HG03108 (cell line): ENCODE measurements around the gene ADAMTS17.

Source experiments
- ATAC-seq: cut with Tn5 transposase; IDR thresholded peaks from one replicate; pipeline ENCODE4 v1.9.1; 2021; ENCODE audit warnings: moderate library complexity; ENCODE audit not compliant: unreplicated experiment

Gene ADAMTS17

DNA sequence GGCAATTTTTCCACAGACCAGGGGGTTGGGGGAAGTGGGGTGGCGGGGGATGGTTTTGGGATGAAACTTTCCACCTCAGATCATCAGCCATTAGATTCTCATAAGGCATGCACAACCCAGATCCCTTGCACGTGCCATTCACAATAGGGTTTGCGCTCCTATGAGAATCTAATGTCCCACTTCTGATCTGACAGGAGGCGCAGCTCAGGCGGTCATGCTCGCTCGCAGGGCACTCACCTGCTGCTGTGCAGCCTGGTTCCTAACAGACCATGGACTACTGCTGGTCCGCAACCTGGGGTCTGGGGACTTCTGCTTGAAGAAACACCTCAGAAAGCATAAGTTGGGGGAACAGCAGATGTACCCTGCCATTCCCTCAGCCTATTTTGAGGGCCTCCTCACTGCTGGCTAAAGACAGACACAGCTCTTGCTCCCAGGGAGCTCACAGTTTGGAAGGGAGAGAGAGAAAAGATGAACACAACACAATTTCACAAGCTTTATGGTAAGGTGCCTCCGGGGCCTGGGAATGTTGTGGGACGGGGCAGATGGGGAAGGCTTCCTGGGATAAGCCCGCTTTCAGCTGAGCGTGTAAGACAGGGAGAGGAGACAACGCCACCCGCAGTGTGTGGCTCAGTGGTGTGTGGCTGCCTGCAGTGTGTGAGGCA lies 285.2 kb downstream of the ADAMTS17 start:
- ATAC-seq, result no peak

DNA sequence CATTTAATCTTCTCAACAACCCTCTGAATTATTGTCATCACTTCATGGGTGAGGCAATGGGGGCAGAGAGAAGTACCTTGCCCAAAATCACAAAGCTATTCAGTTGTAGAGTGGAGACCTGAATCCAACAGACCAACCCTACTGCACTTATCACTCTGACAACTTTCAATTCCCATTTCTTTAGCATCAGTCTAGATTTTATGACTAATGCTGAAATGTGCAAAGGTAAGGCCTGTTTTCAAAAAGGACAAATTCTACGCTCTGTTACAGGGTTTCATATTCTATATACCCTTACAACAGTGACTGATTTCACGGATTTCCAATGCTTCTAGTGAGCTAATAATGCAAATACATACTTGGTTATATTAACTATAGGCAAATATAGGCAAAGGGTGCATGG lies 286.0 kb downstream of the ADAMTS17 start:
- no peak for ATAC-seq

DNA sequence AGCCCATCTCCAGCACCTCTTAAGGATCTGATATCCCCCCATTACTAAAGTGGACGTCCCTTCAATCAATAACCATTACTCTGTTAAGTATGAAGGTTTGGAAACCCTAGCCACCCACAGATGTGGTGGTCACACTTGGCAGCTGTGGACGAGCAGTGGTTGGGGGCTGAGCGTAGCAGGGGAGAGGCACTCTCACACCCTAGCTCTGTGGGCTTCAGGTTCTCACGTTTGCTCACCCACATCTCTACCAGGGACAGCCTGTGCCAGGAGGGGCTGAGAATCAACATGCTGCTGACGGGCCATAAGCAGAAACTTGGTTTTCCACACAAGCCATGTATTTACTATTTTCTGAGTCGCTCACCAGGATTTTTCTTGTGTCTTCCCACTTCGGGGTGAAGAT lies 287.2 kb downstream of the ADAMTS17 start:
- ATAC-seq, result no peak

DNA sequence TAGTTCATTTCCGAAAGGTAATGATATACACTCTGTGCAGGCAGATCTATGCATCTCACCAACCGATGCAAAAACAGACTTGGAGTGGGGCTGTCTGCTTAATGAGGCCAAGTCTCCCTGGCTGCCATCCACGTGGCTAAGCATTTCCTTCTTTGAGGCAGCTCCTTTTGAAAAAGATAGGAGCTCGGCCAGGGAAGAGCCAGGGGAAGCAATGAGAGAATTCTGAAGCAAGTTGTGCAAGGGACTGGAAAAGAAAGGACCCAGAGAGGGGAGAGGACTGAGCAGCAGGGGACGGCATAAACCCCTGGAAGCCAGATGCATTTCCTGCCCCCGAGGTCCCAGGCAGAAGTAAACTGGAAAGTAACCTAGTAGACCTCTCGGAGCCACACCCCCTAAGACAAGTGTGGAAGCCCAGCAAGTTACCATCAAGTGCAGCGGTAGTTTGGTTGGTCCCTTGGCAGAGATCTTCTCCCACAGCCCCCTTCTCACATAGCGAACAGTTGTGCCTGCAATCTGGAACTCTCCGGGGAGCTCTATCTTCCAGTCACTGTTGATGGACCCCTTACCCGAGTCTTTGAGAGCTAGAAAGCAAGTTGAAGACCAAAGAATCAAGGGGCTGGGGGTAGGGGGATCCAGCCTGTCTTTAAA lies 288.2 kb downstream of the ADAMTS17 start:
- no peak for ATAC-seq

DNA sequence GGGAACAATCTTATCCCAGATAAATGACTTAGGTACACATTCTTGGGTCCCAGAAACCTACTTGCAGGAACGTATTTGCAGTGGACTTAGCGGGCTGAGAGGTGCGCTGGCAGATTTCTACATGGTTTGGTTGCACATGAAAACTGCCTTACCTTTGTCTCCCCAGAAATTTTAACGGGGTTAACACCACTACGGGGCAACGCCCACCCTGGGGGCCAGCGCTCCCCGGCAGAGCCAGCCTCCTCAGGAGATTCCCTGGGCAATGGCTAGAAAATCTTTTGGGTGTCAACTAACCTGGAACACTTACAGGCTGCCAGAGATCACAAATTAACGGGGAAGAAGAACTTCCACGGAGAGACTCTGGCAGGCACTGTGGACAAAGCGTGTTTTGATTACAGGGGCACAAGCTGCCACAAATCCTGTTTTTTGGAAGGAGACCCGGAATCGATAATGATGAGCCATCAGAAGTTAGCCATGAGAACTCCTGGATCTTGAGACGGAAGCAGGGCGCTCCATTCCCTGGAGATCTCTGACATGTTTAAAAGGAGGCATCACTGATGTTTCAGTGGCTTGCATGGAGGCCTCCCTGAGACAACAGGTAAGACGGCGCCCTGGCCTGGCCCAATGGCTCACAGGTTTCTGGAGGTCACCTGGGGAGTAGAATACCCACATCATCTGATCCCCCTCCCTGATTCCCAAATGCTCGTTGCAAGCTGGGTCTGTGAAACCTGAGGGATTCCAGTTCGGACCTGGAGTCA lies 288.9 kb downstream of the ADAMTS17 start:
- ATAC-seq, result no peak

DNA sequence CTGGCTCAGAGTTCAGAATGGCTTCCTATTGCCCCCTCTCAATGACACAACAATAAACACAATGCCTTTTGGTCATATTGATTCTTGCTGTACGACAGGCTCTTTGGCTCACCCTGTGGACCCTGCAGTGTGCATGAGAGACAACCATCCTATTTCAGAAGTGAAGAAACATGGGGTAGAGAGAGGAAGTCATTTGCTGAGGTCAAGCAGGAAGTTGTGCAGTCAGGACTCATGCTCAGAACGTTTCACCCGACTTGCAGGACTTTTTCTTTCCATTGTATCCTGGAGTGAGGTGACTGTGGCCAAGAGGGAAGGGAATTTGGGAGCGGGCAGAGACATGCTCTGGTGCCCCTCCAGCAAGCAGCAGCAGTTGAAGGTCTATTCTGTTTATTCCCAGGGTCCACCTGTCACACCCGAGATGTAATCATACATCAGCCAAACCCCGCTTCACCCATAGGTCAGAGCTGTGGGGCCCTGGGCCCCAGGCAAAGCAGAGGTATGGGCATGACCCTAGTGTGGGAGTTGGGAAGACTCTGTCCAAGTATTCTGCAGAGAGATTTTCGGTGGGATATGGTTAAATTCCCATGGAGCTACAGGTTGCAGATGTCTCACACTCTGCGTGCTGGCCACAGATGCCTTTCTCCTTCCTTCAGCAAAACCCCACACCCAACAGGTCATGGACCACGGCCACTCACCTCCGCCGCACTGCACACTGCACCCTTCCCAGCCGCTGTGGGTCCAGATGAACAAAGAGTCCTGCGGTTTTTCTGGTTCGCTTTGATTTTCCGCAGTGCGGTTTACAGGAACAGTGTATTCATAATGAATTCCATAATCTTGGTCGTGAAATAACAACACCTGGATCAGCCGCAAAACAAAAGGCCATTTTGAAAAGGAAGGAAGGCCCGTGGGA lies 290.6 kb downstream of the ADAMTS17 start:
- ATAC-seq, result no peak

DNA sequence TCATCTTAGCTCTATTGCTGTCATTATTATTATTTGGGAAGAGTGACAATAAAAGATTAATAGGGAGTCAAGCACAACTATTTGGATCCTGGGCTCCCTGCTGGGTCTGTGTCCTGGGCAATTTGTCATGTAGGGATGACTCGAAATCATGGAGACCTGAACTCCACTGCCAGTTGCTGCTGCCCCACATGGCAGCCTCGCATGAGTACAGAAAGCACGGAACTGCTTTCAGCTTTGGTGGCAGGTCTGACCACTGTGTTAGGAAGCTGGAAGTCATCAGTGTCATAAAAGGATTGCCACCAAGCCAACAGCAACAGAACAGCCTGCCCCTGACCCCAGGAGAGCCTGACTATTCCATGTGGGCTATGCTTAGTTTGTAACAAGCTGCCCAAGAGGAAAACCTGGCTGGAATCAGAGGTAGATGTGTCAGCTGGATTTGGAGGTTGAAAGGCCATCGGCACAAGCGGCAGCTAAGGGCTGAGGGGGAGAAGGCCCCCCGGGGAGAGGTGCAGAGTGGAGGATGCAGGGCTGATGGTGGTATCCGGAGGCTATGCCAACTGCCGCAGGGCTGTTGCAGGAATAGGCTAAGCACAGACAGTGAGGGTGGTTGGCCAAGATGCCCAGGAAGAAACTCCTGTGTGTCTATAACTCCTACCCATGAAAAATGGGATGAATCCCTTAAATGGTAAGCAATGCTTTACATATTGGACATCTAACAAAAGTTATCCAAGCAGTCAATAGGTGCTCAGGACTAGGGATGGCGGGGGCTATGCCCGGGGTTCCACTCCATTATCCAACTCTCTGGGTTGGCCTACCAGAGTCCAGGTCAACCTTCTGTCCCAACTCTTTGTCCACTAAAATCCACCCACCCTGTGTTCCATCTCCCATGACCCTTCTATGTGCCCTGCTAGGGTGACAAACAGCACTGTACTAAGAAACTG lies 291.6 kb downstream of the ADAMTS17 start:
- no peak for ATAC-seq

DNA sequence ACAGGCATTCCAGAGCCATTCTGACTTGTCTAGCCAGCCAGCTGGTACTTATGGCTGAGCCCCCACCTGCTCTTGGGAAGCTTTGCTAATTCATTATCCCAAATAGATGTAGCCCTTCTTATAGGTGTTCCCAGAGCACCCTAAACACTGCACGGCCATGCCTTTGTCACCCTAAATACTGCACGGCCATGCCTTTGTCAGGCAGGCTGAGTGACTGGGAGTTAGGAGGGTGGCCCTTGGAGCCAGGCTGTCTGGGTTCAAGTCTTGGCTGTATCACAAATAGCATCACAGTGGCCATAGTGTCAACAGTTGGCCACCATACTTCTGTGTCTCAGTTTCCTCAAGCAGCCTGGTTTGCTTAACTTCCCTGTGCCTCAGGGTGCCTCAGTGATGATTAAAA lies 292.3 kb downstream of the ADAMTS17 start:
- ATAC-seq, result no peak

DNA sequence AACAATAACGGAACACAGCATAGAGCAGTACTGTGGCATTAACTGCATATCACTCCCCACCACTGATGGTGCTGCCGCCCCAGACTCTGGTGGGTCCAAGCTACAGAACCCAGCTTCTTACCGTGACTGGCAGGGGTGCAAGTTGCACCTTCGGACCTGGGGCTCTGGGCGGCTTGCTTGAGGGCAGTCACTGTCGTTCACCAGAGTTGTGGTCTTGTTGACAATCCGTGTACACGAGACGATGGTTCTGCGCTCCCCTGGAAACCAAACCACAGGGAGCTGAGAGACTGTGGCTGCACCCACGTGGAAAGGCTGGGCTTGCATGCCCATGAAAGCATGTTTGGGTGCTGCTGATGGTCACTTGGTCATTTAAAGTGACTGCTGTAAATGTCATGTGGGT lies 293.0 kb downstream of the ADAMTS17 start:
- no peak for ATAC-seq

DNA sequence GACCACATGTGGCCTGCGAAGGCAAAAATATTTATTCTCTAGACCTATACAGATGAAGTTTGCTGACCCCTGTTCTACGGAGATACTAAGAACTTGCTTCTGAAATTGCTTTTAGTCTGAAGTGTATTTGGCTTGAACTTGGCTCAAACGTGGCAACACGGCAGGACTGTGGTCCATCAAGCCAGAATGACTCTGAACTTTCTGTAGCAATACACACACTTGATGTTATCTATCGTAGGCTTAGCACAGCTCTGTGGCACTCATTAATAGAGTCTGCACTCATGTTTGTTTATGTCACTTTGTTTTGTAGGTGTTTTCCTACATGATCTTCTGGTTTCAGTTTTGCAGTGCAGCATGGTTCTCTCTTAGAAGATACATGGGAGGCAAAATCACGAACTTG lies 298.1 kb downstream of the ADAMTS17 start:
- no peak for ATAC-seq

DNA sequence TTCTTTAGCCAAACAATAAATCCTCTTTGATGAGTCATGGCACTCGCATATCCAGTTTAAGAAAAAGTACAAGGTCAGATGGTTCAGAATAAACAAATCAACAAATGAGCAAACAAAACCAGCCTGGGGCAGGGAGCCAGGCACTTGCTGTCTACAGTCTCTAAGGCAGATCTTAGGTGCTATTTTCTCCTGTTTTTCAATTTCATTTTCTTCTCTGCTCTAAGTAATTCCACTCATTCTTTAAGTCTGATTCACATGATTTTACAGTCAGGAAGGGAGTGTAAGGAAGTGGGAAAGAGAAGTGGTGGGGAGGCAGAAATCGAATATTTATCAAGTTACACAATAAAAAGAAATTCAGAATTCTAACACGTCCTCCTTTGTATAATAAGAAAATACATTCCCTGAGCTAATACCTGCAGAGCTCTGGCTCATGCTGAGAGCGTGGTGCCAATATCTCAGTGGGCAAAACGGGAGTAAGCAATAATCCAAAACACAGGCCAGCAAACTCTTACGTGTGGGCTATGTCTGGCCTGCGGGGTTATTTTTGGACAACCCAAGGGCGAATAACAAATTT lies 298.6 kb downstream of the ADAMTS17 start:
- no peak for ATAC-seq

DNA sequence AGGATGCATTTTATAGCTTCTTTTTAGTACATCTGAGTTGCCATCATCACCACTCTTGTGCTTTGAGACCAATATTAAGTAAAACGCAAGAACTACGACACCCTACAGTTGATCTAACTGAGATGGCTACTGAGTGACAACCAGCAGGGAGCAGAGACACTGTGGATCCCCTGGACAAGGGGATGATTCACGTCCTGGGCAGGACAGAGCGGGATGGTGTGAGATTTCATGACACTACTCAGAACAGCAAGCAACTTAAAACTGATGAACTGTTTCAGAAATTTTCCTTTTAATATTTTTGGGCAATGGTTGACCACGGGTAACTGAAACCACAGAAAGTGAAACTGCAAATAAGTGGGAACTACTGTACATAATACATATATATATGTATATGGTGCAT lies 299.2 kb downstream of the ADAMTS17 start:
- ATAC-seq, result no peak

DNA sequence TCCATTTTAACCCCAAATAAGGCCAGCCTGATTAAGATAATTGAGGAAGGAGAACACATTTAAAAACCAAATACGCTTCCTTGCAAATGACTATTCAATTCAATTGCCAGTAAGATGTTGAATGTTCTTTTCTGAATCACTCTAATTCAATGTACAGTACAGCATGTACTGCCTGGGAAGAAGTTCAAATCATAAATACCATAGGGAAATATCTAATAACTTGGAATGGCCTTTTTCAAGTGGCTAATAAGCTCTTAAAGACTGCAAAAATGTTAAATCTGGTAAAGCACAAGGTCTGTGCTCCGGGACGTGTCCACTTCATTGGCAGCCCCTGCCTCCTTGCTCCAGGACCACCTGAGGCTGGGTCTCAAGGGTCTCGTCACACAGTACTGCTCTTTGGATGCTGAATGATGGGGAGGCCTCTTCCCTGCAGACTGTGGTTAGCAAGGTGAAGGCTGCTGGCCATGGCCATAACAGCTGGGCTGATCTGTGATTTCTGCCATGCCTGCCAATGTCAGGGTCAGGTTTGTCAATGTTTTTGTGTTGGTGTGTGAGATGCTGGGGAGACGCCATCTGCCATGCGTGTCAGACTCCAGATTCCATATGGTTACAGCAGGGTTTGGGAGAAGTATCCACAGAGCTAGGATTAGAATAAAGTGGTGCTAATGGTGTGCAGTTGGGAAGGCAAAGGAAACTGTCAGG lies 300.5 kb downstream of the ADAMTS17 start:
- ATAC-seq, result no peak

DNA sequence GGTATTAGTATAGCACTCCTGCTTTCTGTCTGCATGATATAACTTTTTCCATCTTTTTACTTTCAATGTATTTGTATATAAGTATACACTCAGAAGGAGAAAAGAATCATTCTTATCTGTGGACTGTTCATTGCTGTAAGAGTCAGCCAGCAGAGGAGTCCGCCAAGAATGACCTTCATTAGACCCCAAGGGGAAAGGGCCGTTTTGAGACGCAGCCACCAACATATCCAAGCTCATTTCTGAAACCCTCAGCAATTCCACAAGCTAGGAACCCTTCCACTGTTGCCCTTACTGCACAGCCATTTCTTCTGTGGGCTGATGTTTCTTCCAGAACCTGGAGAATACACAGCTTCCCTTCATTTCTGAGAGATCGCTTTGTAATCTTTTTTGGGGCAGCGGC lies 301.8 kb downstream of the ADAMTS17 start:
- no peak for ATAC-seq

DNA sequence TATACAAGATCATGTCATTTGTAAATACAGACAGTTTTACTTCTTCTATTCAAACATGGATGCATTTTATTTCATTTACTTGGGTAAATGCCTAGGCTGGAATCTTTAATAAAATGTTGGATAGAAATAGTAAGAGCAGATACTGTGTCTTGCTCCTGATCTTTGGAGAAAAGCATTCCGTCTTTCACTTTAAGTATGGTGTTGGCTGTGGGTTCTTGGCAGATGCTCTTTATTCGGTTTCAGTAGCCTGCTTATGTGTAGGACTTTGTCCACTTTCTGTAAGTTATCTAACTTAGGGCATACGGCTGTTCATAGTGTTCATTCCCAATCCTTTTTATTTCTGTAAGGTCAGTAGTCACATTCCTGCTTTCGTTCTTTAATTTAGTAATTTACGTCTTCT lies 303.0 kb downstream of the ADAMTS17 start:
- ATAC-seq, result no peak

DNA sequence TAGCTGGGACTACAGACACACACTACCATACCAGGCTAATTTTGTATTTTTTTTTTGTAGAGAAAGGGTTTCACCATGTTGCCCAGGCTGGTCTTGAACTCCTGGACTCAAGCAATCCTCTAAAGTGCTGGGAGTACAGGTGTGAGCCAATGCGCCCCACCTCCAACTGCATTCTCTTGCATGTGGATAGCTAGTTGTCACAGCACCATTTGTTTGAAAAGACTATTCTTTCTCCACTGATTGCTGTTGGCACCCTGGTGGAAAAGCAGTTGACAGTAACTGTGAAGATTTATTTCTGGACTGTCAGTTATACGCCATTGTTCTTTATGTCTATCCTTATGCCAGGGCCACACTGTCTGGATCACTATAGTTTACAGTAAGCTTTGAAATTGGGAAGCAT lies 303.9 kb downstream of the ADAMTS17 start:
- ATAC-seq, result no peak

DNA sequence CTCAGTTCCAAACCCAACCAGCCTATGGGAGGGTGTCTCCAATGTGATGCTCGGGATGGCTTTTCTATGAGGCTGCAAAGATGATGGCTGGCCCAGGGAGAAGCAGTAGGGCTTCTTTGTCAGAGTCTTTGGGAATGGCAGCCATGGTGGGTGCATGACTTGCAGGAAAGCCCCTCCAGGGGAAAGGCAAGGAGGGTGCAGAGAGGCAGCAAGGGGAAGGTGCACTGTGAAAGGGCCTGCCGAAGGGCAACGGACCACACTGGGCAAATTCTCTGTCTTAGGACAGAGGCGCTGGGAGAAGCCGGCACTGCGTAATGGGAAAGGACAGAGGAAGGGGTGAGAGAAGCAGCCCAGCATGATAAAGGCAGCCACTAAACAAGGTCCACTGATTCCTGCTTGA lies 305.8 kb downstream of the ADAMTS17 start:
- ATAC-seq, result no peak

DNA sequence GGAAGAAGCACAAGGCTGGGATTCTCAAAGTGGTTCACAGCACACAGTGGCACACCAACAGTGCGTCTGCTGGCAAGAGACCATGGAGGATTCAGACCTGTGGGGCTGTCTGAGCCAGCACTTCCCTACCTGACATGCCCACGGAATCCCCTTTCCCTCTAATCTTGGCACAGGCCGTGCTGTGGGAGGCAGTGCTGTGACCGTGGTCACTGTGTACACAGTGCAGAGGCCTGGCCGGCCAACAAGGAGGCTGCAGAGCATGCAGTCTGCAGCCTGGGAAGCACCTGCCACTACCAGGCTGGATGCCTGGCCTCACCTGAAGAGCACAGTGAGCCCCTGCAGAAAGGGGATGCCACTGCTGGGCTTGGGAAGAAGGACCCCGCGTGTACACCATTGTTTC lies 307.6 kb downstream of the ADAMTS17 start:
- no peak for ATAC-seq
